HG03097 (cell line): Measurements from ENCODE around the gene TNFSF15.

ENCODE experiments used
- ATAC-seq: cut with Tn5 transposase; IDR thresholded peaks from one replicate; pipeline ENCODE4 v1.9.1; 2021; ENCODE audit not compliant: unreplicated experiment, low FRiP score

Gene TNFSF15

DNA sequence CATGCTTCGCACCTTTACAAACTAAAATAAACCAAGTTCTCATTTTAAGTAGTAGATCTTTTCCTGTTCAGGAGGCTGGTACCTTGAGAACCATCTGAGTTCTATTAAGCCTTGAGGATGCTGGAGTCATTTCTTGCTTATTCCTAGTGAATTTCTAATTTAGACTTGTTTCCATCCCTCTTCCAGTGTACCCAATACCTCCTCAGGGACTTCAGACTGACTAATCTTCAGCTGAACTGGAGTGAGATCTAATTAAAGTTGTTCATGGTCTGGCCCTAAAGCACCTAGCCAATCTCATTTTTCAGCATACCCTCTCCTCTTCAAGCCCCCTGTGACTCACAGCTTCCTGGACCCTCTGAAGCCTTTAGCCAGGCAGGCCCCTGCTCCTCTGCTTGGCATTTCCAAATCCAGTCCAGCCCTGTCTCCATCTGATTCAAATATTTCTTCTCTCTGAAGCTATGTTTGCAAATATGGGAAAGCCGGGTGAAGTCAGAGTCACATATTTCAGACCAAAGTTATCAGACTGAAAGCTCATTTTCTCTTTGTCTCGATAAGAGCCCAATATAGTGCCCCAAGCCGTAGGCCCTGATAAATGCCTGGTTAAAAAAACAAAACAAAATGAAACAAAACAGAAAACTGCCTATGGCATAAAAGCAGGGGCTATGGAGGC, 19.4 kb upstream of the TNFSF15 start:
- ATAC-seq, result no peak

DNA sequence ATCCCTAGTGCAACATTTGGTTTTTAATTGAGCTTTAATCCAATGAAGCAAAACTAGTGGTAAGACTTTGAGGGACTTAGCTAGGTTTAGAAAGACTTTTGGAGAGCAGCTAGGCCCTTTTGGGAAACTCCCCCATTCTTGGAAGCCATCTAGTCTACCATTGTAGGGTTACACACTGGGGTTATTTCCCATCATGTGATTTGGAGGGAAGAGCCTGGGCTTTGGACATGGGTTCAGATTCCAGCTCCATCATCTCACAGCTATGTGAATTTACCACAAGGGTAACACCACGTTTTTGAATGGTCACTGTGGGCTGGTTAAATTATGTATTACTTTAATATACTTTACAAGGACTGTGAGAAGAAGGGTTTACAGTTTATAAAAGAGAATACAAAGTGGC, 18.3 kb upstream of the TNFSF15 start:
- no peak for ATAC-seq

DNA sequence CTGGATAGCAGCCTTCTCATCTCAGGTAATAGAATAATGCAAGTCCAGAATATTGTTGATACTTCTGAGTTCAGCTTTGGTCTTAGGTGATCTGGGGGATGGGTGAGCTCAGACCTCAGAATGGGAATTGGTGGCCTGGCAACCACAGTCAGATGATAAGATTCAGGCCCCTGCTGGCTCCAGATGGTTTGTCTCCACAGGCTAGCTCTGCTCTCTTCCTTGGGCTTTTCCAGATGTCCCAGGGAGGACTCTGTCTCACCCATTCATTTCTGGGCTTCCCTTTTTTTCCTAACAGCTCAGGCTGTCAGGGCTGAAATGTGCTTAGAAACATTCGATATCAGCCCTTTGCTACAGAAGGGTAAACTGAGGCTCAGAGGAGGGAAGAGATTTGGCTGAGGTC, 17.6 kb upstream of the TNFSF15 start:
- ATAC-seq, result no peak

DNA sequence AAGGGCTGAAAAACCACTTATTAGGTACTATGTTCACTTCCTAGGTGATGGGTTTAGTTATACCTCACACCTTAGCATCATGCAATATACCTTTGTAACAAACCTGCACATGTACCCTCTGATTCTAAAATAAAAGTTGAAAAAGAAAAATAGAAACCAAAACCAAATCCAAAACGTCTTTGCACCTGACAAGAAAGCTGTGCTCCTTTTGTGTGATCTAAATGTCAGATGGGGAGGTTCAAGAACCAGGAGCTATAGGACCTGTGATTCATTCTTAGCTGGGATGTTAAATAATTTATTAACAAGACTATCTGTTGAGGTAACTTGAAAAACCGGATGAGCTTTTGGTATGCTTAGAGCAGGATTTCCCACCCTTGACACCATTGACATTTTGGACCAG, 16.9 kb upstream of the TNFSF15 start:
- no peak for ATAC-seq

DNA sequence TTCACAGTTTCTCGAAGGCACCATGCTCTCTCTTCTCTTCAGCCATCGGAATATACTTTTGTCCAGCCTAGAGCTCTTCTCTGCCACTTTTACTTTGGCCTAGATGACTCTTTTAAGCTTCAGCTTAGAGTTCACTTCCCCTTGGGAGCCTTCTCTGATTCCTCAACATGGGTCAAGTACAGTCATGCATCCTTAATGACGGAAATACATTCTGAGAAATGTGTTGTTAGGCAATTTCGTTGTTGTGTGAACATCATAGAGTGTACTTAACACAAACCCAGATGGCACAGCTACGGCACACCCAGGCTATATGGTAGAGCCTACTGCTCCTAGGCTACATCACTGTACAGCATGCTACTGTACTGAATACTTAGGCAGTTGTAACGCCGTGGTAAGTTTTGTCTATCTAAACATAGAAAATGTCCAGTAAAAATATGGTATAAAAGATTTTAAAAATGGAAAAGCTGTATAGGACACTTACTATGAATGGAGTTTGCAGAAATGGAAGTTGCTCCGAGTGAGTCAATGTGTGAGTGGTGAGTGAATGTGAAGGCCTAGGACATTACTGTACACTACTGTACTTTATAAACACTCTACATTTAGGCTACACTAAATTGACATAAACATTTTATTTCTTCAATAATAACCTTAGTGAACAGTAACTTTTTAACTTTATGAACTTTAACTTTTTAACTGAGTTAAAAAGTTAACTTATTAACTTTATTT, 15.1 kb upstream of the TNFSF15 start:
- no peak for ATAC-seq

DNA sequence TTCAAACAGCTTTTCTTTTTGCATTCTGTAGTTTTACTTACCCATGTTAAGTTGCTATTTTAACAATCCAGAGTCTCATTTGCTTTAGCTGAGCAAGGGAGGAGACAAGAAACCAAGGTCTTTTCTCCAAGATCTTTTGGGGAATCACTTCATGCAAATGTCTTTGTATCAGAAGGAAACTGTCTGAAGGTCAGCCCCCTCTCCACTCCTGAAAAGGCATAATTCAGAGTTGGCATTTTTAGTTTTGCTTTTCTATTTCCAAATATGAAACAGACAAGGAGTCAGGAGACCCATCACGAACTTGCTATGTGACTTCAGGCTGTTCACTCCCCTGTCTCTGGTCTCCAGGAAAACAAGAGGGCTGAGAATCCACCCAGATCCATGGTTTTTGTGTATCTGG, 12.3 kb upstream of the TNFSF15 start:
- no peak for ATAC-seq

DNA sequence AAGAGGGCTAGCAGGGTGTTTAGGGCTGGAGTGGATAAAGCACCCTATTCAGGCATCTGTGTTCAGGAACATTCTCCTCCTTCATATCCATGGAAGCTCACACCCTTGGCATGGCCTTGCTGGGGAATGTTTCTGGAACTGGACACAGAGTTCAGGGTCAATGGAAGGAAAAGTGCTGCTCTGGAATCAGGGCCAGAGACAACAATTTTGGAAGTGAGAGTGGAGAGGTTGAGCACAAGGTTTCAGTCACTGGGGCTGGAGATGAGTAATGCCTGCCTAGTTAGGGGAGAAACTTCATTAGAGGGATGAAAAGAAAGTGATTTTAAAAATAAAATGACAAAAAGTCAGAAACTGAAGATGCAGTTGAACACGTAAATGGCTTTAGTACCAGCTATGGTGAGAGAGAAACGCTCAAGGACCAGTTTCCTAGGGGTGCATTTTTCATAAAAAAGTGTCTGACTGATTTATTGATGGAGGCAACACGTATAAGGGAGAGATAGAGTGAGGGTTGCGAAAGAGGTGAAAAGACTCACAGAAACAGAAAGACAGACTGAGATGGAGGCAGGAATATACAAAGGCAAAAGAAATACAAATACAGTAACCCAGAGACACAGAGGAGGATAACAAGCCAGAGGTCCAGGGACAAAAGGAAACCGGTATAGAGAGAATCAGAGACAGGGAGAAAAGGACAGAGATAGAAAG, 8.0 kb upstream of the TNFSF15 start:
- ATAC-seq, result no peak

DNA sequence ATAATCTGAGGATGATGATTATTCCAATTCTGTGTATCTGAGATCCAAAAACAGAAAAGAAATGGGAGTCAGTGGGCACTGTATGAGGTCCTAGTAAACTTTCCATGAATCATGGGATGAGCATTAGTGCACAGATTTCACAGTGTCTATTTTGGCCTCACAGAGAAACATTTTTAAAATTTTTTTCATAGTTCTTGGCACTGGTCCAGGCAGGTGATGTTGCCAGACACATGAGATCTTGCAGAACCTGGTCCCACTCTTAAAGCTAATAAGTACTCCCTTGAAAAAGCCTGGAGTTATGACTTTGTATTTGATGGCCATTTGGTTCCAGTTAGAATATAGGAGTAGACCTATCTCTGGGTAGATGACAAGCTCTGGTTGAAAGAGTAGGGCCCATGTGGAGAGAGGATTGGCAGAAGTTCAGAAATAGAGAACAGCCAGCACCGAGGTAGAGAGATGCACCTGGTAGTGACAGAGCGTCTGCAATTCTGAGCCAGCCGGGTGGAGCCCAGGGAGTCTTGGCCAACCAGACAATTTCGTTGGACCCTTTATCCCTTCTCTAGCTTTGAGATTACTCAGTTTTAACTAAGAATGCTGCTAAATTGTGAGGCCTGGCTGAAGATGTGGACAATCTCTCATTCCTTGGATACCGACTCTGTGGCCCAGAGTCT, 6.3 kb upstream of the TNFSF15 start:
- no peak for ATAC-seq

DNA sequence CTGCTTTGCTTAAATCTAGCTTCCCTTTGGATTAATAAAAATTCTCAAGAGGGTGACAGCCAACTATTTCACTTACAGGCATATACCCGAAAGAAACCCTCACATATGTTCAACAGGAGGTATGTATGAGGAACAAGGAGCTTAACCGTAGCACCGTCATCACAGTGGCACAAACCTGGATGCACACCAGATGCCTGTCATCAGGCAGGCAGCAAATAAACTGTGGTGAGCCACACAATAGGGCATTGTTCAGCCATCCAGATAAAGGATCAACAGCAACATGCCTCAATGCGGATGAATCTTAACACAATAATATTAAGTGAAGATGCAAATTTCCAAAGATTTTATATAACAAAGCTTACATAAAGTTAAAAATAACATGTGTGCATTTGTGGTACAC, 5.5 kb upstream of the TNFSF15 start:
- ATAC-seq, result no peak

DNA sequence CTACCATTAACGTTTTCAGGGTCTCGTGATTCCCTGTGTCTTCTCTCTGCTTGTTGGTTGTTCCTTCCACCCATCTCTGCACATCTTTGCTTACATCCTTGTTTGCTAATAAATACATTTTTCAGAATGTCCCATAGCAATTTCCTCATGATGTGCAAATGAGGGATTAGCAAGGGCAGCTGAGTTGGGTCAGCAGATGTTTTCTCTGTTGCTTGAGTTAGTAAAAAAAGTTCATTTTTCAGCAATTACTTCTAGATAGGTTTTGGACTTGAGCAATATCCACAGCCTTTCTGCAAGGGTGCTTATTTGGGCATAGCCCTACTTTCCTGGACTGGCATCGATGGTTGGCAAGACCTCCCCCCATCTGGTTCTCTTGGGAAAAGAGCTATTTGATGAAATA, 4.8 kb upstream of the TNFSF15 start:
- no peak for ATAC-seq

DNA sequence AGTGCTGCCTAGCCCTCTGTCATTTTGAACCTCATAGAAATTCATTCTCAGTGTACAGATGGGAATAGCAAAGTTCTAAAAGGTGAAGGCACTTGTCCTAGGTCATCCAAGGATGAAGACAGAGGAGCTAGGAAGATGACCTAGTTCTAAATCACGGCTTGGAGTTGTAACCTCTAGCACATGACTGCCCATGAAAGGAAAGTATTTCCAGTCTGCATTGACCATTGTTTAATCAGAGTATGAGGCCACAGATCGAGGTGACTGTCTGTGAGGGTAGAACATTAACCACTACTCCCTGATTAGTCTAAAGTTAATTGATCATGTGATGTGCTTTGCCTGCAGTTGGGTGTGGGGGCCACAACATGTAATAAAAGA, 674 bp upstream of the TNFSF15 start:
- peak; percentile 53 for ATAC-seq

DNA sequence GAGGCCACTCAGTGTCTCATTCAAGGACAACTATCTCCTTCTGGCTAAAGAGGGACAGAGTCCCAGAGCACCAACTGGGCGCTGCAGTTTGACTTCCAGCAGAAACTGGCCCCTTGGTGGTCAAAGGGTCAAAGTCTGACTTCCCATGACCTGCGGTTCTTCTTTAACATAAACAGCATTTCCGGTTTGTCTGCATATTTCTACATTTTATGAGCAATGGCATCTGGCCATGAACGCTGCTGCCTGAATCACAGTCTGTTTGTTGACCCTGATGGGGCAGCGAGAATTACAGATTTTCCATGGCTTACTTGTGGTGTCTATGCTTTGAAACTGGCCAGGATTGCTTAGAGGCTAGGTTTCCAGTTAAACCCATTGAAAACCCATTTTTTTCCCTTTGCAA, 1.3 kb downstream of the TNFSF15 start:
- ATAC-seq, result no peak

DNA sequence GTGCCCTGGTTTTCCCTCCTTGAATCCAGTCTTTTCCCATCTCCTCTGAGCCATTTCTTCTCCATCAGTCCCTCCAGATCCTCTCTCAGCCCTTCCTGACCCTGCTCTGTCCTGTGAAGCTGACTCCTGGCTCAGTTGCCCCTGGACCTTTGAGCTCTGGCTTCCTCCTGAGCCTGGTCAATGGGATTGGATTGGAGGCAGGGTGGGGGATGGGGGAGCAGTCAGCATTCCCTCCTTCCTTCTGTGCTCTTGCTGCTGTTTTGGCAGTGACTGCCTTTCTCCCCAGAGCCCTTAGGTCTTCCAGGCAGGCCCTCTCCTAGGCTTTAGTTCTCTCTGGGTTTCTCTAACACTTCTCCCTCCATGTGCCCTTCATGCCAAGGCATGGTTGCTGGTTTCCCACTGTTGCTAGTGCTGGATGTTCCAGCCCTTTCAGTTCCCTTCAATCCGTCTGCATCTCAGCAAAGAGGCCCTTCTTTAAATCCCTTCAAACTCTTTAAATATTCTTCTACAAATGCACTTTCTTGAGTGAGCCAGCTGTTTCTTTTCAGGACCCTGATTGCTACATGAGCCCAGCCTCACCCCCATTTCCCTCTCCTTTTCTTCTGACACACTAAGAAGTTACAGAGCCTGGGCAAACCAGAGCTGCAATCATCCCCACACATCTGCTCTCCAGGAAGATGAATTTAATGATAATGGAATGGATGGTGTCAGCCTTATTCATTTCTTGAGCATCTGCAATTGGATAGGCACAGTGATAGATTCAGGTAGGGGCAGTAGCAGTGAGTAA, 2.2 kb downstream of the TNFSF15 start:
- no peak for ATAC-seq

DNA sequence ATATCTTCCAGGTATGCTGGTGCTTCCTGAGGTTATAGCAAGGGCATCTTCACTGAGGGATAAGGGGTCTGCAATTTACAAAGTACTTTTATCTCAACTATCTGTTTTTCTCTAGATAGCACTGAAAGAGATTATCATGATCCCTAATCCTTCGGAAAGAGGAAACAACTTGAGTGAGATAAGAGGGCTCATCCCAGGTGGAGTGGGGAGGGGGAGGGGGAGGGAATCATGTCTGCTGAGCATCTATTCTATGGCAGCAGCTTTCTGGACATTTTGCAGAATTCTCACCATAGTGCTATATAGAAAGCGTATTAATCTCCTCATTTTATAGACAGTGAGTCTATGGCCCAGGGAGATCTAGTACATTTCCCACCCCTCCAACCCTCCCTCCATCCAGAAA, 5.9 kb downstream of the TNFSF15 start:
- ATAC-seq, result no peak

DNA sequence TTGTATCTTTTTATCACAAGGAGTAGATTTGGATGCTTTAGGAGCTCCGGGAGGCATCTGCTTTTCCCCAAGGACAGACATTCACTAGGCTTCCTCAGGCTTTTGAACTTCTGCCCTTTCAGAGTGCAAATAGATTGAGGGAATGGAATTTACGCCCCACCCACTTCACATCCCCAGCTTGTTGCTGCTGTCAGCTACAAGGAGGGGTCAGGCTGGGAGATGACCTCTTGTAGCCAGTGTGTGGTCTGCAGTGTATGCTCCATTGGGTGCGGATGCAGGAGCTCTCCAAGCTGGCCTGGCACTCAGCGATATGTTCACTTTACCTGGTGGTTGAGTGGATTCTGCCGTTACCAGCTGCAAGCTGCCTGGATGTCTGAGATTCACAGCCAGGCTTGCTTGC, 6.4 kb downstream of the TNFSF15 start:
- ATAC-seq, result no peak

DNA sequence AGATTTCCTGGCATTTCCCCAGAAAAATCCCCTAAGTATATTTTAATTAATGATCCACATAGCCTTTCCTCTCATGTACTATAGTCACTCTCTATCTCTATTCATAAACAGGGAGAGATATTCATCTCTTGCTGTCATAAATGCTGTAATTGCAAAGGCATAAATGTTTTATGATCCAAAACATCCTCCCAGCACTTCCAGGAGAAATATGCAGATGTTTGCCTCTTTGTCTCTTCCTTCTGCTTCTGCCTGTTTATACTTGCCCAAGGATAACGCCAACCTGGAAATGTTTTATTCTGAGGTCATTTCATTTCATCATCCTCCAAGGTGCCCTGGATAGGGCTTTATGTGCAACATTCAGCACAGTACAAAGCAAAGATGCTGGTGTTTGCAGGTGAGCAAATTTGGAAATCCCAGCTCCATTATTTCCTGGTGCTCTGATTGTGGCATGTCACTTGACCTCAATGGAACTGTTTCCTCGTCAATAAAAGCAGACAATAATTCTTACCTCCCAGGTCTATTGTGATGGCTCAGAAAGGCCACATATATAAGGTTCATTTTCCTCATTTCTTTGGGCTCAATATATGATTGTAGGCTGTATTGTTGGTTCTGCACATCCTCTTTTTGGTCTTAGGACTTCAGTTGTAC, 6.9 kb downstream of the TNFSF15 start:
- ATAC-seq, result no peak

DNA sequence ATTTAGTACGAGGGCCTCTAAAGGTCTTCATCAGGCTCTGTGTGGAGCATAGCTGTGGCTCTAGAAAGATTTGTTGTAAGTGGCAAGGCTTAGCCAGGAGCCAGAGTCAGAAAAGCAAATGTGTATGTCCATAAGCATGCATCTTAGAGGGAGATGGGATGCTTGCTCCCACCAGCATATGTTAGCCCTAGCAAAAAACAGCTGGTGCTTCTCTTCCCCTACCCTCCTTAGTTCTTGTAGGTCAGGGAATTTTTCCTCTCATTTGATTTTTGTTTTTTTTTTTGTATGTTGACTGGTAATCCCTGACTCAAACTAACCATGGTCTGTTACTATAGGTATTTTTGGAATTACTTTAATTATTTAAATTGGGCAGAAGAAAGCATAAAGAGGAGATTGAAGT, 7.7 kb downstream of the TNFSF15 start:
- no peak for ATAC-seq

DNA sequence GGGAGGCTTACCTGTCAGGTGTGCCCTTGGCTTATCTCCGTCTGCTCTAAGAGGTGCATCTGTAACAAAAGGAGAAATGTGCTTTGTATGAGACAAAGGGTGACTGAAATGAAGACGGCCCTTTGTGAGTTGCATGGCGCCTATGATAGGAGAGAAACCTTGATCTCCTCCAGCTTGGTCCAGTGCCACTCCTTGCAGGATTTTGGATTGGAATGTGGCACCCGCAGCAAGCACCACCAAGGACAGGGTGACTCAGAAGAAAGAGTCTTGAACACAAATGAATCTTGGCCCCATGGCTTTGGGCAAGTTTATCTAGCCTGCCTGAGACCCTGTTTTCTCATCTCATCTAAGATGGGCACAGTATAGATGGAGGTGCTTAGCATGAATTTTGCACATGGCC, 13.4 kb downstream of the TNFSF15 start:
- ATAC-seq, result no peak

DNA sequence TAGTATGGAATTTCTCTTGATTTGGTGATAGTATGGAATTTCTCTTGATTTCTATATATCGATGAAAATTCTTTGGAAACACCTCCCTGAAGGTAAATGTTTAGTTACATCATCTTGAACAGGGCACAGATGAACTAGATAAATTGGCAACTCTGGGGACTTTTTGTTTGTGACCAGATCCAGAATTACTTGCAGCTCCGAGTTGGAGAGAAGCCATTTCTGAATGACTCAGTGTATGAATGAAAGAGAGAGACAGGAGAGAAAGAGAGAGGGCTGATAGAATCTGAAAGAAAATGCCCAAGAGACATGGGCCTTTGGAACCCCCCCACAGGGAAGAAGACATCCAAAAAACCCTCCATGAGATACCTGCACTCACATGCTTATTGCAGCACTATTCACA, 14.1 kb downstream of the TNFSF15 start:
- ATAC-seq, result no peak

DNA sequence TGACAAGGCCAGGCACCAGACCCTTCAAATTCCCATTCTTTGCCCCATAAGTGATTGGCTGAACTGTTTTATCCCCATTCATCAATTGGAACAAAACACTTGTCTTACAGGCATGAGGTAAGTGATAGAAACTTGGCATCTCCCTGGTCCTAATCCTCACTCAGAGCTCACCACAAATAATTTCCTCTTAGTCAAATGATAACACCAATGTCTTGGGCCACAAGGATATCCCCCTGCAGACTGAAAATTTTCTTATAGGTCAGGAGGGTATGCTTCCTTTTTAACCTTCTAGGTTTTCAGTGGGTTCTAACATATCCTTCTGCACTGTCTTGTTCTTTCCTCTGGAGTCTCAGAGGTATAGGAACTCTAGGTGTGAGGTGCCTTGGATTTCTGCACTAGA, 14.5 kb downstream of the TNFSF15 start:
- no peak for ATAC-seq
